ENCODE data around the gene ZNF334. TPM values are rescaled to one million over a fixed set of nuclear protein-coding genes. Genes with fewer than 3 reads are reported as not detected.

ZNF334 gene
- 1 to 10 TPM in 2 of 4 donors, under 1 TPM in 2; 0.54 to 6.5 (median 1.1) TPM for total RNA-seq

- peak; percentile 61 for ATAC-seq
- Histone ChIP-seq H3K4me1 (peaks cover 0 to 9% (median 5%) of the 10 kb centered on the region in 3 donors), H3K4me3 (peak within 1 kb of the TSS; percentile 64 to 87), H3K27ac (peak within 1 kb of the TSS in 3 of 4 donors; percentile 53 to 74 (median 58)), H3K9me3 (no peaks in the 10 kb centered on the region), H3K27me3 (peaks cover 26% of the 10 kb centered on the region), H3K36me3 (no peaks in the 10 kb centered on the region)
- TF ChIP-seq EP300 (IDR thresholded peaks at IDR 0.05) (no peak), POLR2A (IDR thresholded peaks at IDR 0.05) (peak in 1 of 2 donors; percentile 16)
- 2 to 5% methylated on average over 6 to 16 of the region's 49 CpGs for WGBS, 2 donors (ENCODE audit: low coverage in 1 of 2)
Observed at GRCh38 chr20:46512943-46513844, at the start of gene ZNF334. ZNF334 (minus strand) TSS chr20:46513559; CDS start chr20:46512102, 1,457 bp downstream.

GRCh38 chr20:46562373-46563169, 49.2 kb upstream of the ZNF334 start:
- WGBS, 2 donors (ENCODE audit: low coverage in 1 of 2) = 8% methylated on average over 8 to 9 of the region's 19 CpGs
- Histone ChIP-seq H3K9me3 (no peaks in the 10 kb centered on the region), H3K4me3 (peak overlapping the region; percentile 6 to 42), H3K27me3 (no peaks in the 10 kb centered on the region), H3K27ac (peak overlapping the region; percentile 15 to 73 (median 46)), H3K4me1 (peaks cover 0 to 17% (median 2%) of the 10 kb centered on the region in 3 donors), H3K36me3 (no peaks in the 10 kb centered on the region)
- ATAC-seq = peak; percentile 87
- TF ChIP-seq CTCF (IDR thresholded peaks at IDR 0.05) (peak; percentile 81 to 93 (median 86)), EP300 (IDR thresholded peaks at IDR 0.05) (no peak)

GRCh38 chr20:46562009-46562372, 48.6 kb upstream of the ZNF334 start:
- Histone ChIP-seq H3K27ac (peak overlapping the region; percentile 15 to 73 (median 46)), H3K4me3 (peak overlapping the region; percentile 6 to 42)
- no peak for ATAC-seq

GRCh38 chr20:46559685-46560440, 46.5 kb upstream of the ZNF334 start:
- no peaks in the 10 kb centered on the region for H3K36me3 ChIP-seq
- WGBS, 2 donors (ENCODE audit: low coverage in 1 of 2) = 76 to 93% methylated on average over 3 to 4 of the region's 7 CpGs

More at GRCh38 chr20:46562009-46562372, 48.6 kb upstream of the ZNF334 start:
- Histone ChIP-seq H3K27me3 (no peaks in the 10 kb centered on the region), H3K36me3 (no peaks in the 10 kb centered on the region), H3K4me1 (peaks cover 0 to 17% (median 2%) of the 10 kb centered on the region in 3 donors), H3K9me3 (no peaks in the 10 kb centered on the region)
- no peak for TF ChIP-seq EP300 (IDR thresholded peaks at IDR 0.05)
- no peak for TF ChIP-seq POLR2AphosphoS5 (IDR thresholded peaks at IDR 0.05)
- TF ChIP-seq POLR2A (IDR thresholded peaks at IDR 0.05) = no peak
- no peak for TF ChIP-seq CTCF (IDR thresholded peaks at IDR 0.05)
- 29 to 34% methylated on average over 4 to 5 of the region's 5 CpGs for WGBS, 2 donors (ENCODE audit: low coverage in 1 of 2)

More at GRCh38 chr20:46559685-46560440, 46.5 kb upstream of the ZNF334 start:
- no peak overlapping the region for H3K27ac ChIP-seq
- no peak overlapping the region for H3K4me3 ChIP-seq
- H3K9me3 ChIP-seq = no peaks in the 10 kb centered on the region
- TF ChIP-seq POLR2A (IDR thresholded peaks at IDR 0.05) (no peak), POLR2AphosphoS5 (IDR thresholded peaks at IDR 0.05) (no peak), EP300 (IDR thresholded peaks at IDR 0.05) (no peak), CTCF (IDR thresholded peaks at IDR 0.05) (no peak)
- H3K27me3 ChIP-seq = peaks cover 4% of the 10 kb centered on the region
- H3K4me1 ChIP-seq = peaks cover 0 to 17% (median 2%) of the 10 kb centered on the region in 3 donors
- ATAC-seq = no peak

Measured in gastroesophageal sphincter (tissue), 4 donors.